HG02840 (cell line): ENCODE data around the gene IRF3.

Experiments
- ATAC-seq: cut with Tn5 transposase; IDR thresholded peaks from one replicate; pipeline ENCODE4 v1.9.1; 2021; ENCODE audit warnings: mild to moderate bottlenecking, moderate library complexity, moderate number of reproducible peaks; ENCODE audit not compliant: unreplicated experiment, low FRiP score

The IRF3 gene

GRCh38 chr19:49676136-49676783, 10.6 kb upstream of the IRF3 start:
- ATAC-seq, result peak; percentile 26

- ATAC-seq, result no peak
These were observed 6.7 kb upstream of the IRF3 start for GRCh38 chr19:49672131-49672919.

- no peak for ATAC-seq
These were observed 3.9 kb upstream of the IRF3 start for GRCh38 chr19:49669516-49669915.

GRCh38 chr19:49667473-49667872, 1.8 kb upstream of the IRF3 start:
- ATAC-seq, result no peak

GRCh38 chr19:49666120-49666444, 425 bp upstream of the IRF3 start:
- ATAC-seq, result no peak

GRCh38 chr19:49665036-49665350, 664 bp downstream of the IRF3 start:
- ATAC-seq, result no peak

- no peak for ATAC-seq
These were observed 1.3 kb downstream of the IRF3 start for GRCh38 chr19:49664171-49665035.

GRCh38 chr19:49663224-49663623, 2.4 kb downstream of the IRF3 start:
- no peak for ATAC-seq

GRCh38 chr19:49662011-49662410, 3.6 kb downstream of the IRF3 start:
- no peak for ATAC-seq

GRCh38 chr19:49660338-49660961, 5.2 kb downstream of the IRF3 start:
- no peak for ATAC-seq

GRCh38 chr19:49658566-49659442, 6.9 kb downstream of the IRF3 start:
- ATAC-seq, result no peak

- no peak for ATAC-seq
These were observed 7.5 kb downstream of the IRF3 start for GRCh38 chr19:49658139-49658517.

- no peak for ATAC-seq
These were observed 8.0 kb downstream of the IRF3 start for GRCh38 chr19:49657493-49658138.

- ATAC-seq, result no peak
These were observed 9.1 kb downstream of the IRF3 start for GRCh38 chr19:49656456-49657109.

GRCh38 chr19:49655570-49656455, 9.8 kb downstream of the IRF3 start:
- no peak for ATAC-seq

- no peak for ATAC-seq
These were observed 11.1 kb downstream of the IRF3 start for GRCh38 chr19:49654581-49654980.

GRCh38 chr19:49653466-49653806, 12.2 kb downstream of the IRF3 start:
- no peak for ATAC-seq
